HepG2 (cell line): ENCODE results near the gene NDUFS6. TPM values are rescaled to one million over a fixed set of nuclear protein-coding genes. Genes with fewer than 3 reads are reported as not detected.

ENCODE experiments used
- ATAC-seq: fragments of 200-7000 bp; cut with Tn5 transposase; 3 replicates; pipeline ENCODE4 v1.9.1; 2020; ENCODE audit warnings: mild to moderate bottlenecking, moderate library complexity
- BruUV-seq: library from RNA; stranded (reverse); fragments of 400-500 nt; replicated peaks from 2 replicates; lab custom pipeline; 2021; lab: Mats Ljungman, UMichigan
- CTCF ChIA-PET: fragments of 300-600 bp; formaldehyde crosslinking; extraction: SDS; loops from one replicate; lab custom pipeline; 2021; ENCODE audit warnings: low total read pairs, inconsistent platforms, low intra/inter-chr PET ratio; lab: Yijun Ruan, JAX
- POLR2A ChIA-PET: fragments of 350-600 bp; sonication (Branson Sonifier 250); formaldehyde crosslinking; loops from one replicate; lab custom pipeline; 2020; ENCODE audit warnings: antibody characterized with exemption, inconsistent platforms; lab: Yijun Ruan, JAX
- DNase-seq: peaks from one replicate; pipeline ENCODE4 v3.0.0-alpha.2; 2015; ENCODE audit warnings: low spot score
- FAIRE-seq: peaks from 3 replicates; lab custom pipeline; 2011; peaks lifted over from hg19 to GRCh38; lab: Jason Lieb, UNC
- H2AFZ ChIP-seq: one replicate; pipeline ENCODE4 v1.6.1; 2011; ENCODE audit warnings: low read length, inconsistent platforms
- H3K27ac ChIP-seq: fragments of 300-600 bp; 3 replicates; pipeline ENCODE4 v1.8.0; 2011; ENCODE audit warnings: mixed run types, mild to moderate bottlenecking, mixed read lengths, low read length, inconsistent platforms; ENCODE audit not compliant: insufficient read depth; ENCODE audit errors: extremely low read length
- H3K27me3 ChIP-seq, 2 experiments: fragments of 200-600 bp in 1 of 2; 2 replicates in 1 of 2; 3 replicates in 1 of 2; pipeline versions ENCODE4 v1.6.0 to v1.8.0; 2011; ENCODE audit warnings: low read length in 2 of 2, mild to moderate bottlenecking in 2 of 2, moderate library complexity in 2 of 2, inconsistent platforms in 1 of 2; ENCODE audit not compliant: insufficient read depth in 2 of 2, control insufficient read depth in 1 of 2
- H3K36me3 ChIP-seq, 2 experiments: fragments of 200-600 bp in 1 of 2; replicated peaks in 1 of 2; 2 replicates in 1 of 2; 3 replicates in 1 of 2; pipeline versions ENCODE4 v1.5.1 to v1.8.0; 2011; ENCODE audit warnings: low read length in 2 of 2, inconsistent platforms in 1 of 2; ENCODE audit not compliant: insufficient read depth in 2 of 2, control insufficient read depth in 1 of 2
- H3K4me1 ChIP-seq: 2 replicates; pipeline ENCODE4 v1.5.1; 2012; ENCODE audit warnings: low read length, inconsistent platforms; ENCODE audit not compliant: insufficient read depth
- H3K4me2 ChIP-seq: 2 replicates; pipeline ENCODE4 v1.6.0; 2011; ENCODE audit warnings: low read depth, low read length, inconsistent platforms
- H3K4me3 ChIP-seq, 3 experiments: fragments of 200-600 bp in 1 of 3; sonication (generic), shearing (Covaris generic) in 1 of 3; replicated peaks in 1 of 3; 2 replicates each; pipeline ENCODE4 v1.5.1; 2011 to 2016; ENCODE audit warnings: low read length in 3 of 3, inconsistent platforms in 2 of 3, low read depth in 2 of 3, mild to moderate bottlenecking in 2 of 3, control low read depth in 1 of 3, mixed read lengths in 1 of 3; ENCODE audit not compliant: insufficient read depth in 1 of 3
- H3K79me2 ChIP-seq: one replicate; pipeline ENCODE4 v1.6.1; 2011; ENCODE audit warnings: low read length, inconsistent platforms; ENCODE audit not compliant: insufficient read depth
- H3K9ac ChIP-seq: 2 replicates; pipeline ENCODE4 v1.6.0; 2011; ENCODE audit warnings: mild to moderate bottlenecking, low read depth, low read length, inconsistent platforms; ENCODE audit not compliant: insufficient read depth
- H3K9me3 ChIP-seq: 2 replicates; pipeline ENCODE4 v1.5.1; 2012; ENCODE audit warnings: mild to moderate bottlenecking, low read length
- H4K20me1 ChIP-seq: 2 replicates; pipeline ENCODE4 v1.6.0; 2011; ENCODE audit warnings: inconsistent platforms, mild to moderate bottlenecking, low read length, moderate library complexity; ENCODE audit not compliant: insufficient read depth
- ATRX ChIP-seq: sonication (generic); formaldehyde crosslinking; IDR thresholded peaks from 2 replicates; pipeline ENCODE4 v1.4.0; 2020; ENCODE audit warnings: missing genetic modification reagents, borderline replicate concordance
- KDM5B ChIP-seq: sonication (generic); formaldehyde crosslinking; IDR thresholded peaks from 2 replicates; pipeline ENCODE4 v1.4.0; 2020; ENCODE audit warnings: missing genetic modification reagents, mild to moderate bottlenecking, borderline replicate concordance
- MAZ ChIP-seq, 2 experiments: sonication (generic) in 1 of 2; formaldehyde crosslinking in 1 of 2; IDR thresholded peaks; 2 replicates each; pipeline versions ENCODE4 v1.5.0 to v1.6.1; 2012 to 2020; ENCODE audit warnings: low read depth in 2 of 2, mild to moderate bottlenecking in 2 of 2, borderline replicate concordance in 1 of 2, improper control_type of control experiment in 1 of 2, low read length in 1 of 2, missing genetic modification reagents in 1 of 2, moderate library complexity in 1 of 2
- ZNF674 ChIP-seq: sonication (generic); formaldehyde crosslinking; IDR thresholded peaks from 2 replicates; pipeline ENCODE4 v1.5.0; 2020; ENCODE audit warnings: low read depth, mild to moderate bottlenecking, missing genetic modification reagents
- WGBS: methylation state at CpG from one replicate; pipeline ENCODE4 v1.1.6; 2017; ENCODE audit warnings: low lambda C conversion rate; 5-methylcytosine and 5-hydroxymethylcytosine counted together
- in situ Hi-C: cut with HindIII; loops from 2 replicates; pipeline ENCODE4 v1.10.0; 2017; ENCODE audit warnings: low pct_unique_long_range_greater_than_20kb; ENCODE audit not compliant: extremely low pct_ligation_motif_present
- intact Hi-C: fragments of 100-400 bp; cut with micrococcal nuclease; formaldehyde crosslinking; loops from one replicate; pipeline ENCODE4 v1.10.0; 2022; ENCODE audit not compliant: unreplicated experiment
- polyA plus RNA-seq, 8 experiments: library from polyadenylated mRNA; depleted of rRNA in 3 of 8; stranded (reverse) in 7 of 8; unstranded in 1 of 8; fragments of >200 nt; fragmentation: Illumina TruSeq in 4 of 8; extraction: Trizol in 4 of 8; gene quantifications; 2 replicates each; pipeline versions ENCODE4 v1.2.1 to v1.2.3, GENCODE V29; 2011 to 2016; ENCODE audit warnings: low read depth in 4 of 8, missing spikeins in 1 of 8, mixed read lengths in 1 of 8; ENCODE audit not compliant: insufficient read depth in 1 of 8
- total RNA-seq, 5 experiments: library from RNA; depleted of rRNA; stranded (reverse); fragments of >200 nt; fragmentation: Illumina TruSeq; extraction: Trizol; gene quantifications; 2 replicates each; pipeline ENCODE4 v1.2.3, GENCODE V29; 2016; ENCODE audit warnings: low read depth in 1 of 5
- TF ChIP-seq, protein P1 (sequence below): sonication (generic); formaldehyde crosslinking; IDR thresholded peaks from 2 replicates; pipeline ENCODE4 v1.4.0; 2020; ENCODE audit warnings: mild to moderate bottlenecking, missing genetic modification reagents

NDUFS6 gene
- total and polyA plus RNA-seq, 2 of the 13 experiments (the other 11 are each of a cell fraction or from before 2014, with no cell fraction given) = 23.7 to 50.4 TPM

DNA sequence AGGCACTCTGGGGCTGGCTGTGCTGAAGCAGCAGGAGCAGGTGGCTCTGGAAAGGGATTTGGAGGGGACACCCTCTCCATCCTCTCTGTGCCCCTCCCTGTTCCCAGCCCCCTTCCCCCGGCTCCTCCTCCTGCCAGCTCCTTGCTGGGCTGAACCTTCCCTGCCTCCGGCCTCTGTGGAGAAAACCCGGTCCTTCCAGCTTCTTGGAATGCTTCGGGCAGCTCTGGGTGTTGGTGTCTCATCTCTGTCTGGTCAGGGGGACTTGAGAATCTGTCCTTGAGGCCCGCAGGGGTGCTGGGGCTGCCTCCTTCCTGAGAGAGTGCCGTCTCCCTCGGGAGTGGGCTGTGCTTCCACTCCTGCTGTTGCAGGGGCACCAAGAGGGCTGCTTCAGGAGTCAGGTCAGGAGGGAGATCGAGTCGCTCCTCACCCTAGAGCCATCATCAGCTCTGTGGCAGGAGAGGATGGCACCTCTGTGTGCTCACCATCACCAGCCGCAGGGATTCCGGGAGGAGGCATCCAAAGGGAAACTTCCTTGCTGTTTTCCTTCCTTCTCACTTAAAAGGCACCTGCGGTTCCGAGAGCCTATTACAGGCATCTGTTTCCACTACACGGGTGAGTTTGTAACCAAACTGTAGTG lies 30.6 kb downstream of the NDUFS6 start:
- ATAC-seq = no peak
- H3K27ac ChIP-seq = no peak overlapping the region
- H3K79me2 ChIP-seq = no peaks in the 10 kb centered on the region
- H3K27me3 ChIP-seq = peaks cover 0 to 33% of the 10 kb centered on the region in 2 experiments; a peak in 4 of 5 replicates
- no peaks in the 10 kb centered on the region for H4K20me1 ChIP-seq
- H3K9ac ChIP-seq = no peak overlapping the region
- H3K4me3 ChIP-seq = no peak overlapping the region
- H3K4me2 ChIP-seq = no peak overlapping the region
- H3K36me3 ChIP-seq = no peaks in the 10 kb centered on the region
- no peak for FAIRE-seq
- TF ChIP-seq ATRX (no peak), MAZ (IDR thresholded peaks at IDR 0.05; ENCODE audit: borderline replicate concordance, low read depth, low read length) (no peak), MAZ (CRISPR knock-in tag; IDR thresholded peaks at IDR 0.05; ENCODE audit: low read depth) (no peak), ZNF674 (CRISPR knock-in tag) (no peak), KDM5B (CRISPR knock-in tag) (no peak)
- TF ChIP-seq, protein P1, sequence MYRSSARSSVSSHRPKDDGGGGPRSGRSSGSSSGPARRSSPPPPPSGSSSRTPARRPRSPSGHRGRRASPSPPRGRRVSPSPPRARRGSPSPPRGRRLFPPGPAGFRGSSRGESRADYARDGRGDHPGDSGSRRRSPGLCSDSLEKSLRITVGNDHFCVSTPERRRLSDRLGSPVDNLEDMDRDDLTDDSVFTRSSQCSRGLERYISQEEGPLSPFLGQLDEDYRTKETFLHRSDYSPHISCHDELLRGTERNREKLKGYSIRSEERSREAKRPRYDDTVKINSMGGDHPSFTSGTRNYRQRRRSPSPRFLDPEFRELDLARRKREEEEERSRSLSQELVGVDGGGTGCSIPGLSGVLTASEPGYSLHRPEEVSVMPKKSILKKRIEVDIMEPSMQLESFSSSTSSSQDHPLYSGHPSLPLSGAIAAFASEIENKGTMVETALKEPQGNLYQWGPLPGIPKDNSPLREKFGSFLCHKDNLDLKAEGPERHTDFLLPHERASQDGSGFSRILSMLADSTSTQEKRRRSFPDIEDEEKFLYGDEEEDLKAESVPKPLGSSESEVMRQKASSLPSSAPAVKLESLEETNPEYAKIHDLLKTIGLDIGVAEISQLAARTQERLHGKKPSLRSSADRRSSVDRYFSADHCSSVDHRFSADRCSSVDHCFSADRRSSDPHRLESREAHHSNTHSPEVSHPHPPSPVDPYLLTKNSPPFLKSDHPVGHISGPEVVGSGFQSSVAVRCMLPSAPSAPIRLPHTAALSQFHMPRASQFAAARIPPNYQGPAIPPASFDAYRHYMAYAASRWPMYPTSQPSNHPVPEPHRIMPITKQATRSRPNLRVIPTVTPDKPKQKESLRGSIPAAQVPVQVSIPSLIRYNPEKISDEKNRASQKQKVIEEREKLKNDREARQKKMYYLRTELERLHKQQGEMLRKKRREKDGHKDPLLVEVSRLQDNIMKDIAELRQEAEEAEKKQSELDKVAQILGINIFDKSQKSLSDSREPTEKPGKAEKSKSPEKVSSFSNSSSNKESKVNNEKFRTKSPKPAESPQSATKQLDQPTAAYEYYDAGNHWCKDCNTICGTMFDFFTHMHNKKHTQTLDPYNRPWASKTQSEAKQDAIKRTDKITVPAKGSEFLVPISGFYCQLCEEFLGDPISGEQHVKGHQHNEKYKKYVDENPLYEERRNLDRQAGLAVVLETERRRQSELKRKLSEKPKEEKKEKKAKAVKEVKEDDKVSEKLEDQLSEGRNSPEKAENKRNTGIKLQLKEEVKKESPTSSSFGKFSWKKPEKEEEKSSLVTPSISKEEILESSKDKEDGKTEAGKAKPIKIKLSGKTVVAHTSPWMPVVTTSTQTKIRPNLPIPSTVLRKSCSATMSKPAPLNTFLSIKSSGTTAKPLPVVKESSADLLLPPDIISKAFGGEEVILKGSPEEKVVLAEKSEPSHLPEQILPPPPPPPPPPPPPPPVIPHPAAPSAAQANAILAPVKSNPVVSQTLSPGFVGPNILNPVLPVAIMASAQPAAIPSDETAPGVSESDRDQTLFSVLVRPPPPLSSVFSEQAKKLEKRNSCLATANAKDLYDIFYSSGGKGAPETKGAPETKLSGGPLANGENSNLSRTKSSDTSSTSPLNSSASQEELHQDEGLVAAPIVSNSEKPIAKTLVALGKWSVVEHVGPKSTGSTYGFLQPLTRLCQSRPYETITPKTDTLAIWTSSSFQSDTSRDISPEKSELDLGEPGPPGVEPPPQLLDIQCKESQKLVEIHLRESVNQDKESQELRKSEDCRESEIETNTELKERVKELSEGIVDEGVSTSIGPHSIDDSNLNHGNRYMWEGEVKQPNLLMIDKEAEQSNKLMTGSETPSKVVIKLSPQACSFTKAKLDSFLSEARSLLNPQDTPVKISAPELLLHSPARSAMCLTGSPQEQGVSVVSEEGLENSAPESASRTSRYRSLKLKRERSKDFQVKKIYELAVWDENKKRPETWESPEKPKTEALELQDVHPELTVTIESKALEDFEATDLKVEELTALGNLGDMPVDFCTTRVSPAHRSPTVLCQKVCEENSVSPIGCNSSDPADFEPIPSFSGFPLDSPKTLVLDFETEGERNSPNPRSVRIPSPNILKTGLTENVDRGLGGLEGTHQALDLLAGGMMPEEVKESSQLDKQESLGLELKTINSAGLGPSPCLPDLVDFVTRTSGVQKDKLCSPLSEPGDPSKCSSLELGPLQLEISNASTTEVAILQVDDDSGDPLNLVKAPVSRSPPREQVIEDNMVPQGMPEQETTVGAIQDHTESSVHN (CRISPR knock-in tag) = no peak
- H3K4me1 ChIP-seq = peaks cover 5% of the 10 kb centered on the region; the same call in 1 of the 2 replicates
- no peak for DNase-seq
- BruUV-seq = no TSS peak
- H2AFZ ChIP-seq = no peak overlapping the region
- ChIA-PET CTCF (no interaction called here), POLR2A (no interaction called here)
- in situ Hi-C loops = no loop called here
- WGBS = 79% methylated on average over 6 of the region's 14 CpGs
- no peaks in the 10 kb centered on the region for H3K9me3 ChIP-seq
- intact Hi-C loops = no loop called here
